Gastroesophageal sphincter (tissue), 4 donors: Measurements from ENCODE around the gene METTL6. TPM values are rescaled to one million over a fixed set of nuclear protein-coding genes. Genes with fewer than 3 reads are reported as not detected.

Experiments used
- ATAC-seq: fragments of 150-250 bp; one replicate; pipeline ENCODE4 v1.9.1; 2016; ENCODE audit warnings: mild to moderate bottlenecking, moderate library complexity
- H3K27ac ChIP-seq, 4 donors: fragments of 200-600 bp; sonication (generic) in 3 of 4; 1 replicate in 3 of 4; 2 replicates in 1 of 4; pipeline ENCODE4 v1.5.1; 2016 to 2019
- H3K27me3 ChIP-seq: fragments of 200-600 bp; sonication (generic); one replicate; pipeline ENCODE4 v1.5.1; 2019
- H3K36me3 ChIP-seq, 2 donors: fragments of 200-600 bp; sonication (generic); one replicate each; pipeline ENCODE4 v1.5.1; 2019; ENCODE audit warnings: control low read depth in 1 of 2
- H3K4me1 ChIP-seq, 3 donors: fragments of 200-600 bp; sonication (generic); 1 replicate in 2 of 3; 2 replicates in 1 of 3; pipeline ENCODE4 v1.5.1; 2016 to 2019; ENCODE audit warnings: control low read depth in 2 of 3
- H3K4me3 ChIP-seq, 2 donors: fragments of 200-600 bp; sonication (generic); one replicate each; pipeline ENCODE4 v1.5.1; 2019; ENCODE audit warnings: mild to moderate bottlenecking in 1 of 2, moderate library complexity in 1 of 2
- H3K9me3 ChIP-seq, 3 donors: fragments of 200-600 bp; sonication (generic); one replicate each; pipeline ENCODE4 v1.5.1; 2017 to 2019; ENCODE audit warnings: control low read depth in 2 of 3
- EP300 ChIP-seq: sonication (generic); formaldehyde crosslinking; IDR thresholded peaks from one replicate; pipeline ENCODE4 v1.6.1; 2017; ENCODE audit warnings: antibody characterized with exemption, mild to moderate bottlenecking
- POLR2A ChIP-seq, 2 donors: fragments of 450-650 bp; IDR thresholded peaks; one replicate each; pipeline ENCODE4 v1.6.1; 2017; ENCODE audit warnings: antibody characterized with exemption in 2 of 2, mild to moderate bottlenecking in 2 of 2, moderate library complexity in 1 of 2
- POLR2AphosphoS5 ChIP-seq: sonication (generic); formaldehyde crosslinking; IDR thresholded peaks from one replicate; pipeline ENCODE4 v1.6.1; 2017; ENCODE audit warnings: antibody characterized with exemption
- WGBS, 2 donors: methylation state at CpG; one replicate each; pipeline ENCODE4 v1.1.5; 2018; ENCODE audit warnings: low coverage in 1 of 2; 5-methylcytosine and 5-hydroxymethylcytosine counted together
- total RNA-seq, 4 donors: library from RNA; depleted of rRNA; stranded (reverse); fragments of >200 nt; gene quantifications; one replicate each; pipeline ENCODE4 v1.1.0, GENCODE V29; 2016
- TF ChIP-seq, protein P1 (sequence below), 4 experiments: fragments of 200-600 bp in 2 of 4; fragments of 450-650 bp in 2 of 4; sonication (generic) in 1 of 4; IDR thresholded peaks; one replicate each; pipeline ENCODE4 v1.5.1; 2017 to 2019; ENCODE audit warnings: antibody characterized with exemption in 4 of 4, mild to moderate bottlenecking in 2 of 4, moderate library complexity in 2 of 4

The METTL6 gene
- total RNA-seq, 4 donors from 2014 or later = 9.0 to 17.1 (median 11.7) TPM

DNA sequence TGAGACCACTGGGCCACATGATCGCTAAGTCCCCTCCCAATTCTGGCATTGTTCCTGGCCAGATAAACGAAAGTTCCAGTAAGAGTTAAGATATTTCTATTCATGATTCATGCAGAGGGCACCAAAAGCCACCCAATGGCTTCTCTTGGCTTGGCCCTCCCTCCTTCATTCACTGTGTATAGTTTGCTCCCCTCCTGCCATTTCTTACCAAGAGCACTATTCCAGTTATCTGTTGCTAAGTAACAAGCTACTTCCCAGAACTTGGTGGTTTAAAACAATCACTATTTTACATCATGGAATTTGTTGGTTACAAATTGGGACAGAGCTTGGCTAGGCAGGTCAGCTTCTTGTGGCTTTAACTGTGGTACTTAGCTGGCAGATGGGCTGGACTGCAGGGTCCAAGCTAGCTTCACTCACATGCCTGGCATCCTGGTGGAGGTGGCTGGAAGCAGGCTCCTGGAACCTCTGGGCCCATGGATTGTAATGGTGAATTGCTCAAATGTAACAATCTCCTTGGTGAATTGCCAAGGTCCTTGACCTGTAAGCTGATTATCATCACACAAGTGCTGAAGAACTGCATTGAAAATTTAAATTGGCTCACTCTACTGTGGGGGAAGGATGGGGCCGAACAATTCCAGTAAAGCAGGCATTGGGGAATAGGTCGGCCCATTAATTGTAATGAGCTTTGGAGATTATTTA lies 16.6 kb upstream of the METTL6 start:
- peaks cover 0 to 73% of the 10 kb centered on the region in 2 donors for H3K36me3 ChIP-seq
- no peaks in the 10 kb centered on the region for H3K9me3 ChIP-seq
- TF ChIP-seq EP300 = no peak
- TF ChIP-seq, protein P1, sequence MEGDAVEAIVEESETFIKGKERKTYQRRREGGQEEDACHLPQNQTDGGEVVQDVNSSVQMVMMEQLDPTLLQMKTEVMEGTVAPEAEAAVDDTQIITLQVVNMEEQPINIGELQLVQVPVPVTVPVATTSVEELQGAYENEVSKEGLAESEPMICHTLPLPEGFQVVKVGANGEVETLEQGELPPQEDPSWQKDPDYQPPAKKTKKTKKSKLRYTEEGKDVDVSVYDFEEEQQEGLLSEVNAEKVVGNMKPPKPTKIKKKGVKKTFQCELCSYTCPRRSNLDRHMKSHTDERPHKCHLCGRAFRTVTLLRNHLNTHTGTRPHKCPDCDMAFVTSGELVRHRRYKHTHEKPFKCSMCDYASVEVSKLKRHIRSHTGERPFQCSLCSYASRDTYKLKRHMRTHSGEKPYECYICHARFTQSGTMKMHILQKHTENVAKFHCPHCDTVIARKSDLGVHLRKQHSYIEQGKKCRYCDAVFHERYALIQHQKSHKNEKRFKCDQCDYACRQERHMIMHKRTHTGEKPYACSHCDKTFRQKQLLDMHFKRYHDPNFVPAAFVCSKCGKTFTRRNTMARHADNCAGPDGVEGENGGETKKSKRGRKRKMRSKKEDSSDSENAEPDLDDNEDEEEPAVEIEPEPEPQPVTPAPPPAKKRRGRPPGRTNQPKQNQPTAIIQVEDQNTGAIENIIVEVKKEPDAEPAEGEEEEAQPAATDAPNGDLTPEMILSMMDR (IDR thresholded peaks at IDR 0.05) = no peak
- TF ChIP-seq POLR2AphosphoS5 = no peak
- TF ChIP-seq POLR2A (IDR thresholded peaks at IDR 0.05) = no peak
- H3K4me1 ChIP-seq = peaks cover 0 to 7% (median 0%) of the 10 kb centered on the region in 3 donors
- ATAC-seq = no peak
- H3K4me3 ChIP-seq = no peak overlapping the region
- no peaks in the 10 kb centered on the region for H3K27me3 ChIP-seq
- H3K27ac ChIP-seq = no peak overlapping the region
- 68 to 71% methylated on average over 2 to 4 of the region's 4 CpGs for WGBS, 2 donors

DNA sequence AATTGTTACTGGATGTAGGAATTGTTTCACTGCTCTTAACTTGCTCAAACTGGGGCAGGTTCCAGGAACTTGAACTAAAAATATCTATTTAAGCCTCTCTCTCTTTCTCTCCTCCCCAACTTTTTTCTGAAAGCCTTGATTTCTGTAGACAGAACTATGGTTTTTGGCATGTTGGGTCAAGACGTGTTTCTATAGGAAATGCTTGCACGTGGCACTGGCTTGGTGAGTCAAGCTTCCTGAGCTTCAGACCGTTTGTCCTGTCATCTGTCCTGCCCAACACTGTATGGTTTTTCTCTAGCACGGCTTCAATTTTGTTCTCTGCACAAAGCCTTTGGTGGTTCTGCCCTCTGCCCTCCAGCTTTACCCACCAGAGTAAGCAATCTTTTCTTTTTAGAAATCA lies 13.5 kb upstream of the METTL6 start:
- H3K9me3 ChIP-seq = no peaks in the 10 kb centered on the region
- no peak for ATAC-seq
- WGBS, 2 donors = 56 to 65% methylated on average over 4 of the region's 4 CpGs
- no peak overlapping the region for H3K27ac ChIP-seq
- H3K4me3 ChIP-seq = no peak overlapping the region
- peaks cover 0 to 94% of the 10 kb centered on the region in 2 donors for H3K36me3 ChIP-seq
- no peak for TF ChIP-seq POLR2A (IDR thresholded peaks at IDR 0.05)
- TF ChIP-seq, protein P1 (IDR thresholded peaks at IDR 0.05) = no peak
- TF ChIP-seq POLR2AphosphoS5 = no peak
- TF ChIP-seq EP300 = no peak
- H3K27me3 ChIP-seq = no peaks in the 10 kb centered on the region
- peaks cover 0 to 7% (median 0%) of the 10 kb centered on the region in 3 donors for H3K4me1 ChIP-seq

- Histone ChIP-seq H3K36me3 (peaks cover 6 to 100% of the 10 kb centered on the region in 2 donors), H3K4me3 (no peak overlapping the region), H3K27me3 (no peaks in the 10 kb centered on the region), H3K27ac (no peak overlapping the region), H3K4me1 (peaks cover 0 to 7% (median 0%) of the 10 kb centered on the region in 3 donors), H3K9me3 (no peaks in the 10 kb centered on the region)
- no peak for ATAC-seq
- no peak for TF ChIP-seq POLR2AphosphoS5
- no peak for TF ChIP-seq POLR2A (IDR thresholded peaks at IDR 0.05)
- no peak for TF ChIP-seq EP300
- TF ChIP-seq, protein P1 (IDR thresholded peaks at IDR 0.05) = no peak
Observed at GRCh38 chr3:15439476-15439875, 12.1 kb upstream of the METTL6 start.

- H3K27ac ChIP-seq = no peak overlapping the region
Observed at GRCh38 chr3:15438983-15439382, 11.6 kb upstream of the METTL6 start.

More at GRCh38 chr3:15438983-15439382, 11.6 kb upstream of the METTL6 start:
- WGBS, 2 donors = 90 to 94% methylated on average over 4 of the region's 4 CpGs
- H3K4me1 ChIP-seq = peaks cover 0 to 7% (median 0%) of the 10 kb centered on the region in 3 donors
- H3K27me3 ChIP-seq = no peaks in the 10 kb centered on the region
- no peak for ATAC-seq
- H3K4me3 ChIP-seq = no peak overlapping the region
- peaks cover 6 to 100% of the 10 kb centered on the region in 2 donors for H3K36me3 ChIP-seq
- TF ChIP-seq EP300 = no peak
- TF ChIP-seq POLR2AphosphoS5 = no peak
- TF ChIP-seq, protein P1 (IDR thresholded peaks at IDR 0.05) = no peak
- no peak for TF ChIP-seq POLR2A (IDR thresholded peaks at IDR 0.05)
- H3K9me3 ChIP-seq = no peaks in the 10 kb centered on the region
